Measurements from ENCODE around the gene ALPK3.

DNA sequence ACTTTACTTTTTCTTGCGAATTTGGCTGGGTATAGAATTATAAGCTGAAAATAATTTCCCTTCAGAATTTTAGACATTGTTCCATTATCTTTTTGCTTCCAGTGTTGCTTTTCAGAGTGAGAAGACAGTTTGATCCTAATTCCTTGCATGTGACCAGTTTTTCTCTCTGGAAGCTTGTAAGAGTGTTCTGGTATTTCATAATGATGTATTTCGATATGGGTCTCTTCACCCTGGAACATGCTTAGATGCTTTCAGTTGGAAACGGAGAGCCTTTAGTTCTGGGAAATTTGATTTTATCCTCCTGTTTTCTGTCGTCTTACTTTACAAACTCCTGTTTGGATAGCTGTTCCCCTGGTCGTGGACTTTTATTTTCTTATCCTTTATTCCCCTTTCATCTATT, 13.9 kb downstream of the ALPK3 start:
- TF ChIP-seq HDAC2 (IDR thresholded peaks at IDR 0.05), result no peak
- TF ChIP-seq, protein P1, sequence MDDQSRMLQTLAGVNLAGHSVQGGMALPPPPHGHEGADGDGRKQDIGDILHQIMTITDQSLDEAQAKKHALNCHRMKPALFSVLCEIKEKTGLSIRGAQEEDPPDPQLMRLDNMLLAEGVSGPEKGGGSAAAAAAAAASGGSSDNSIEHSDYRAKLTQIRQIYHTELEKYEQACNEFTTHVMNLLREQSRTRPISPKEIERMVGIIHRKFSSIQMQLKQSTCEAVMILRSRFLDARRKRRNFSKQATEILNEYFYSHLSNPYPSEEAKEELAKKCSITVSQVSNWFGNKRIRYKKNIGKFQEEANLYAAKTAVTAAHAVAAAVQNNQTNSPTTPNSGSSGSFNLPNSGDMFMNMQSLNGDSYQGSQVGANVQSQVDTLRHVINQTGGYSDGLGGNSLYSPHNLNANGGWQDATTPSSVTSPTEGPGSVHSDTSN (IDR thresholded peaks at IDR 0.05; ENCODE audit: insufficient replicate concordance, low read depth, low read length), result no peak
- no peak for TF ChIP-seq DPF2 (IDR thresholded peaks at IDR 0.05)
- TF ChIP-seq, protein P2, sequence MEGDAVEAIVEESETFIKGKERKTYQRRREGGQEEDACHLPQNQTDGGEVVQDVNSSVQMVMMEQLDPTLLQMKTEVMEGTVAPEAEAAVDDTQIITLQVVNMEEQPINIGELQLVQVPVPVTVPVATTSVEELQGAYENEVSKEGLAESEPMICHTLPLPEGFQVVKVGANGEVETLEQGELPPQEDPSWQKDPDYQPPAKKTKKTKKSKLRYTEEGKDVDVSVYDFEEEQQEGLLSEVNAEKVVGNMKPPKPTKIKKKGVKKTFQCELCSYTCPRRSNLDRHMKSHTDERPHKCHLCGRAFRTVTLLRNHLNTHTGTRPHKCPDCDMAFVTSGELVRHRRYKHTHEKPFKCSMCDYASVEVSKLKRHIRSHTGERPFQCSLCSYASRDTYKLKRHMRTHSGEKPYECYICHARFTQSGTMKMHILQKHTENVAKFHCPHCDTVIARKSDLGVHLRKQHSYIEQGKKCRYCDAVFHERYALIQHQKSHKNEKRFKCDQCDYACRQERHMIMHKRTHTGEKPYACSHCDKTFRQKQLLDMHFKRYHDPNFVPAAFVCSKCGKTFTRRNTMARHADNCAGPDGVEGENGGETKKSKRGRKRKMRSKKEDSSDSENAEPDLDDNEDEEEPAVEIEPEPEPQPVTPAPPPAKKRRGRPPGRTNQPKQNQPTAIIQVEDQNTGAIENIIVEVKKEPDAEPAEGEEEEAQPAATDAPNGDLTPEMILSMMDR (IDR thresholded peaks at IDR 0.05 in 2 of 3, conservative IDR thresholded peaks at IDR 0.05 in 1 of 3; ENCODE audit: control insufficient read depth in 2 of 3, extremely low read depth in 1 of 3, insufficient read depth in 1 of 3, low read depth in 3 of 3, low read length in 3 of 3), result no peak
- TF ChIP-seq CREB1 (IDR thresholded peaks at IDR 0.05; ENCODE audit: low read depth), result no peak
- TF ChIP-seq POLR2A (IDR thresholded peaks at IDR 0.05; ENCODE audit: low read depth, low read length), result no peak
- TF ChIP-seq, protein P3, sequence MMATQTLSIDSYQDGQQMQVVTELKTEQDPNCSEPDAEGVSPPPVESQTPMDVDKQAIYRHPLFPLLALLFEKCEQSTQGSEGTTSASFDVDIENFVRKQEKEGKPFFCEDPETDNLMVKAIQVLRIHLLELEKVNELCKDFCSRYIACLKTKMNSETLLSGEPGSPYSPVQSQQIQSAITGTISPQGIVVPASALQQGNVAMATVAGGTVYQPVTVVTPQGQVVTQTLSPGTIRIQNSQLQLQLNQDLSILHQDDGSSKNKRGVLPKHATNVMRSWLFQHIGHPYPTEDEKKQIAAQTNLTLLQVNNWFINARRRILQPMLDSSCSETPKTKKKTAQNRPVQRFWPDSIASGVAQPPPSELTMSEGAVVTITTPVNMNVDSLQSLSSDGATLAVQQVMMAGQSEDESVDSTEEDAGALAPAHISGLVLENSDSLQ (IDR thresholded peaks at IDR 0.05), result no peak
- TF ChIP-seq, protein P4, sequence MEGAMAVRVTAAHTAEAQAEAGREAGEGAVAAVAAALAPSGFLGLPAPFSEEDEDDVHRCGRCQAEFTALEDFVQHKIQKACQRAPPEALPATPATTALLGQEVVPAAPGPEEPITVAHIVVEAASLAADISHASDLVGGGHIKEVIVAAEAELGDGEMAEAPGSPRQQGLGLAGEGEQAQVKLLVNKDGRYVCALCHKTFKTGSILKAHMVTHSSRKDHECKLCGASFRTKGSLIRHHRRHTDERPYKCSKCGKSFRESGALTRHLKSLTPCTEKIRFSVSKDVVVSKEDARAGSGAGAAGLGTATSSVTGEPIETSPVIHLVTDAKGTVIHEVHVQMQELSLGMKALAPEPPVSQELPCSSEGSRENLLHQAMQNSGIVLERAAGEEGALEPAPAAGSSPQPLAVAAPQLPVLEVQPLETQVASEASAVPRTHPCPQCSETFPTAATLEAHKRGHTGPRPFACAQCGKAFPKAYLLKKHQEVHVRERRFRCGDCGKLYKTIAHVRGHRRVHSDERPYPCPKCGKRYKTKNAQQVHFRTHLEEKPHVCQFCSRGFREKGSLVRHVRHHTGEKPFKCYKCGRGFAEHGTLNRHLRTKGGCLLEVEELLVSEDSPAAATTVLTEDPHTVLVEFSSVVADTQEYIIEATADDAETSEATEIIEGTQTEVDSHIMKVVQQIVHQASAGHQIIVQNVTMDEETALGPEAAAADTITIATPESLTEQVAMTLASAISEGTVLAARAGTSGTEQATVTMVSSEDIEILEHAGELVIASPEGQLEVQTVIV (IDR thresholded peaks at IDR 0.05; ENCODE audit: borderline replicate concordance, partially characterized antibody), result no peak
- TF ChIP-seq TAF1 (IDR thresholded peaks at IDR 0.05; ENCODE audit: borderline replicate concordance, low read depth, low read length), result no peak
- TF ChIP-seq RFX5 (IDR thresholded peaks at IDR 0.05; ENCODE audit: low read depth, low read length), result no peak
- no peak for TF ChIP-seq SRF (IDR thresholded peaks at IDR 0.05; ENCODE audit: low read depth in 2 of 2, low read length in 2 of 2)
- no peak for TF ChIP-seq EZH2 (IDR thresholded peaks at IDR 0.05; ENCODE audit: borderline replicate concordance, control insufficient read depth, low read depth, low read length)
- TF ChIP-seq ETV6 (conservative IDR thresholded peaks at IDR 0.05 in 1 of 2, IDR thresholded peaks at IDR 0.05 in 1 of 2; ENCODE audit: borderline replicate concordance in 1 of 2, low read depth in 1 of 2), result no peak

All from GM12878 (cell line).